EH (cell line): ENCODE results near the gene AKAP13.
"Not testable (repeated sequence)": the region's sequence is repeated elsewhere in the genome, so short reads cannot be mapped to it uniquely, and the experiment has no call there.

Experiments used
- DNase-seq: peaks from one replicate; pipeline ENCODE4 v3.0.0-alpha.2; 2015; ENCODE audit warnings: low read depth

Gene AKAP13

GRCh38 chr15:85793641-85794597 lies 413.5 kb downstream of the AKAP13 start:
- DNase-seq = peak; percentile 36

- peak; percentile 96 for DNase-seq
Measured at GRCh38 chr15:85794598-85795336, 414.4 kb downstream of the AKAP13 start, which contains the start of gene KLHL25. Gene KLHL25, minus strand, starts transcription at chr15:85794925. Its CDS starts 25,115 bp downstream, at chr15:85769810.

GRCh38 chr15:85795337-85796305 lies 415.2 kb downstream of the AKAP13 start:
- no peak for DNase-seq

GRCh38 chr15:85796371-85796770 lies 416.0 kb downstream of the AKAP13 start:
- not testable (repeated sequence) for DNase-seq
